ENCODE data around the gene SH3BP5L.

- no peak for TF ChIP-seq TAF1 (IDR thresholded peaks at IDR 0.05; ENCODE audit: low read depth, low read length)
- TF ChIP-seq, protein P1, sequence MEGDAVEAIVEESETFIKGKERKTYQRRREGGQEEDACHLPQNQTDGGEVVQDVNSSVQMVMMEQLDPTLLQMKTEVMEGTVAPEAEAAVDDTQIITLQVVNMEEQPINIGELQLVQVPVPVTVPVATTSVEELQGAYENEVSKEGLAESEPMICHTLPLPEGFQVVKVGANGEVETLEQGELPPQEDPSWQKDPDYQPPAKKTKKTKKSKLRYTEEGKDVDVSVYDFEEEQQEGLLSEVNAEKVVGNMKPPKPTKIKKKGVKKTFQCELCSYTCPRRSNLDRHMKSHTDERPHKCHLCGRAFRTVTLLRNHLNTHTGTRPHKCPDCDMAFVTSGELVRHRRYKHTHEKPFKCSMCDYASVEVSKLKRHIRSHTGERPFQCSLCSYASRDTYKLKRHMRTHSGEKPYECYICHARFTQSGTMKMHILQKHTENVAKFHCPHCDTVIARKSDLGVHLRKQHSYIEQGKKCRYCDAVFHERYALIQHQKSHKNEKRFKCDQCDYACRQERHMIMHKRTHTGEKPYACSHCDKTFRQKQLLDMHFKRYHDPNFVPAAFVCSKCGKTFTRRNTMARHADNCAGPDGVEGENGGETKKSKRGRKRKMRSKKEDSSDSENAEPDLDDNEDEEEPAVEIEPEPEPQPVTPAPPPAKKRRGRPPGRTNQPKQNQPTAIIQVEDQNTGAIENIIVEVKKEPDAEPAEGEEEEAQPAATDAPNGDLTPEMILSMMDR (IDR thresholded peaks at IDR 0.05; ENCODE audit: control extremely low read depth in 1 of 3, insufficient read depth in 1 of 3, low read depth in 1 of 3, low read length in 3 of 3), result no peak
- TF ChIP-seq ASH2L (IDR thresholded peaks at IDR 0.05; ENCODE audit: low read length), result no peak
- no peak for TF ChIP-seq ZNF274 (IDR thresholded peaks at IDR 0.05; ENCODE audit: borderline replicate concordance, extremely low read depth, low read length)
- TF ChIP-seq POLR2AphosphoS5 (IDR thresholded peaks at IDR 0.05; ENCODE audit: low read depth, low read length), result no peak
- TF ChIP-seq BCL11A (IDR thresholded peaks at IDR 0.05; ENCODE audit: low read depth in 2 of 2, low read length in 2 of 2), result no peak
- TF ChIP-seq MAFK (IDR thresholded peaks at IDR 0.05; ENCODE audit: low read depth, low read length), result no peak
- TF ChIP-seq HDAC2 (IDR thresholded peaks at IDR 0.05; ENCODE audit: borderline replicate concordance in 1 of 2, low read depth in 2 of 2, low read length in 2 of 2), result no peak
- no peak for TF ChIP-seq RFX5 (IDR thresholded peaks at IDR 0.05; ENCODE audit: borderline replicate concordance, low read depth, low read length)
- no peak for TF ChIP-seq GABPA (IDR thresholded peaks at IDR 0.05; ENCODE audit: borderline replicate concordance, insufficient read depth, low read length)
- TF ChIP-seq, protein P2, sequence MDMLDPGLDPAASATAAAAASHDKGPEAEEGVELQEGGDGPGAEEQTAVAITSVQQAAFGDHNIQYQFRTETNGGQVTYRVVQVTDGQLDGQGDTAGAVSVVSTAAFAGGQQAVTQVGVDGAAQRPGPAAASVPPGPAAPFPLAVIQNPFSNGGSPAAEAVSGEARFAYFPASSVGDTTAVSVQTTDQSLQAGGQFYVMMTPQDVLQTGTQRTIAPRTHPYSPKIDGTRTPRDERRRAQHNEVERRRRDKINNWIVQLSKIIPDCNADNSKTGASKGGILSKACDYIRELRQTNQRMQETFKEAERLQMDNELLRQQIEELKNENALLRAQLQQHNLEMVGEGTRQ (IDR thresholded peaks at IDR 0.05; ENCODE audit: low read length), result no peak
- no peak for TF ChIP-seq MAX (IDR thresholded peaks at IDR 0.05)
- TF ChIP-seq CEBPB (IDR thresholded peaks at IDR 0.05; ENCODE audit: low read depth, low read length), result no peak
These were observed 43.1 kb downstream of the SH3BP5L start for GRCh38 chr1:248782416-248783141.

Data from H1 (cell line).